GM15510 (cell line): Measurements from ENCODE around the gene MINDY4.

ENCODE experiments used
- POLR2A ChIP-seq: IDR thresholded peaks from 3 replicates; pipeline ENCODE4 v1.6.1; 2011; ENCODE audit warnings: borderline replicate concordance; ENCODE audit not compliant: insufficient read length; ENCODE audit errors: extremely low read depth

The MINDY4 gene

GRCh38 chr7:30846378-30846777 is 75.2 kb downstream of the MINDY4 start:
- no peak for TF ChIP-seq POLR2A

GRCh38 chr7:30848121-30848855 is 77.1 kb downstream of the MINDY4 start:
- no peak for TF ChIP-seq POLR2A

GRCh38 chr7:30849565-30849964 is 78.3 kb downstream of the MINDY4 start:
- TF ChIP-seq POLR2A: no peak

GRCh38 chr7:30850426-30850825 is 79.2 kb downstream of the MINDY4 start:
- TF ChIP-seq POLR2A: no peak

- TF ChIP-seq POLR2A: no peak
Measured at GRCh38 chr7:30851651-30852307, 80.6 kb downstream of the MINDY4 start.

- no peak for TF ChIP-seq POLR2A
Measured at GRCh38 chr7:30852308-30852684, 81.1 kb downstream of the MINDY4 start.

GRCh38 chr7:30852744-30853288 is 81.6 kb downstream of the MINDY4 start:
- no peak for TF ChIP-seq POLR2A

GRCh38 chr7:30853576-30853975 is 82.4 kb downstream of the MINDY4 start:
- TF ChIP-seq POLR2A: no peak

GRCh38 chr7:30855936-30856335 is 84.7 kb downstream of the MINDY4 start:
- TF ChIP-seq POLR2A: no peak

GRCh38 chr7:30858576-30858975 is 87.4 kb downstream of the MINDY4 start:
- no peak for TF ChIP-seq POLR2A

- TF ChIP-seq POLR2A: no peak
Measured at GRCh38 chr7:30859202-30859939, 88.2 kb downstream of the MINDY4 start.

GRCh38 chr7:30859940-30860496 is 88.8 kb downstream of the MINDY4 start:
- no peak for TF ChIP-seq POLR2A

GRCh38 chr7:30861612-30862011 is 90.4 kb downstream of the MINDY4 start:
- TF ChIP-seq POLR2A: no peak

GRCh38 chr7:30862995-30863705 is 91.9 kb downstream of the MINDY4 start:
- no peak for TF ChIP-seq POLR2A

GRCh38 chr7:30863706-30864035 is 92.5 kb downstream of the MINDY4 start:
- no peak for TF ChIP-seq POLR2A

GRCh38 chr7:30864101-30864500 is 92.9 kb downstream of the MINDY4 start:
- TF ChIP-seq POLR2A: no peak

GRCh38 chr7:30865076-30865475 is 93.9 kb downstream of the MINDY4 start:
- no peak for TF ChIP-seq POLR2A
